Endothelial cell of umbilical vein (primary cell): ENCODE results near the gene BMPER. TPM values are rescaled to one million over a fixed set of nuclear protein-coding genes. Genes with fewer than 3 reads are reported as not detected.

Experiments used
- BruUV-seq: library from RNA; stranded (reverse); fragments of 400-500 nt; replicated peaks from 2 replicates; lab custom pipeline; 2021; lab: Mats Ljungman, UMichigan
- CTCF ChIA-PET: fragments of 300-600, 350-600 bp; sonication (Branson Sonifier 250); formaldehyde crosslinking; loops from one replicate; lab custom pipeline; 2021; ENCODE audit warnings: antibody characterized with exemption, inconsistent platforms; lab: Charles Lee
- POLR2A ChIA-PET: fragments of 300-600, 350-600 bp; sonication (Branson Sonifier 250); formaldehyde crosslinking; loops from one replicate; lab custom pipeline; 2021; ENCODE audit warnings: antibody characterized with exemption, inconsistent platforms; lab: Charles Lee
- DNase-seq: peaks from one replicate; pipeline ENCODE4 v3.0.0-alpha.2; 2011; ENCODE audit warnings: low read depth, low spot score
- FAIRE-seq: peaks from 2 replicates; lab custom pipeline; 2011; peaks lifted over from hg19 to GRCh38; lab: Jason Lieb, UNC
- H2AFZ ChIP-seq: 2 replicates; pipeline ENCODE4 v1.6.0; 2012; ENCODE audit warnings: low read depth, low read length, control low read depth, inconsistent platforms
- H3K27ac ChIP-seq: 2 replicates; pipeline ENCODE4 v1.5.1; 2011; ENCODE audit warnings: low read depth, mild to moderate bottlenecking, control low read depth, low read length, moderate library complexity; ENCODE audit not compliant: insufficient read depth
- H3K27me3 ChIP-seq, 2 experiments: 2 replicates each; pipeline versions ENCODE4 v1.6.0 to v1.6.1; 2011; ENCODE audit warnings: low read length in 2 of 2, mixed read lengths in 1 of 2; ENCODE audit not compliant: control insufficient read depth in 2 of 2, insufficient read depth in 2 of 2
- H3K36me3 ChIP-seq, 2 experiments: 2 replicates in 1 of 2; 3 replicates in 1 of 2; pipeline ENCODE4 v1.5.1; 2011; ENCODE audit warnings: low read length in 2 of 2, mild to moderate bottlenecking in 1 of 2, moderate library complexity in 1 of 2; ENCODE audit not compliant: control insufficient read depth in 2 of 2, insufficient read depth in 2 of 2; ENCODE audit errors: extremely low read depth in 1 of 2
- H3K4me1 ChIP-seq: 3 replicates; pipeline ENCODE4 v1.5.1; 2011; ENCODE audit warnings: mild to moderate bottlenecking, low read length; ENCODE audit not compliant: control insufficient read depth, insufficient read depth; ENCODE audit errors: extremely low read depth
- H3K4me2 ChIP-seq: 2 replicates; pipeline ENCODE4 v1.6.1; 2011; ENCODE audit warnings: low read length, control low read depth, mixed read lengths; ENCODE audit not compliant: insufficient read depth
- H3K4me3 ChIP-seq, 3 experiments: fragments of 200-600 bp in 1 of 3; sonication (generic), shearing (Covaris generic) in 1 of 3; replicated peaks in 1 of 3; 2 replicates each; pipeline ENCODE4 v1.5.1; 2011 to 2016; ENCODE audit warnings: control low read depth in 3 of 3, low read length in 3 of 3, mild to moderate bottlenecking in 2 of 3, inconsistent platforms in 1 of 3, low read depth in 1 of 3, moderate library complexity in 1 of 3; ENCODE audit not compliant: insufficient read depth in 1 of 3
- H3K79me2 ChIP-seq: 2 replicates; pipeline ENCODE4 v1.6.0; 2012; ENCODE audit warnings: low read length, inconsistent platforms; ENCODE audit not compliant: control insufficient read depth, insufficient read depth
- H3K9ac ChIP-seq: replicated peaks from 2 replicates; pipeline ENCODE3; 2011; ENCODE audit warnings: low read length, control low read depth; ENCODE audit not compliant: insufficient read depth; ENCODE audit errors: extremely low read depth
- H3K9me1 ChIP-seq: replicated peaks from 3 replicates; pipeline ENCODE4 v1.6.0; 2011; ENCODE audit warnings: mild to moderate bottlenecking, low read length; ENCODE audit not compliant: control insufficient read depth, insufficient read depth; ENCODE audit errors: extremely low read depth
- H3K9me3 ChIP-seq: replicated peaks from 2 replicates; pipeline ENCODE4 v1.5.1; 2012; ENCODE audit warnings: low read length, inconsistent platforms; ENCODE audit not compliant: control insufficient read depth, insufficient read depth
- H4K20me1 ChIP-seq: replicated peaks from 2 replicates; pipeline ENCODE3; 2011; ENCODE audit warnings: mild to moderate bottlenecking, low read length; ENCODE audit not compliant: control insufficient read depth, insufficient read depth; ENCODE audit errors: extremely low read depth
- EZH2 ChIP-seq: IDR thresholded peaks from 2 replicates; pipeline ENCODE4 v1.6.1; 2012; ENCODE audit warnings: borderline replicate concordance, low read depth, mild to moderate bottlenecking, moderate library complexity, low read length, inconsistent platforms; ENCODE audit not compliant: severe bottlenecking
- FOS ChIP-seq: IDR thresholded peaks from 2 replicates; pipeline ENCODE4 v1.6.1; 2011; ENCODE audit warnings: mild to moderate bottlenecking, low read length, moderate library complexity, borderline replicate concordance; ENCODE audit not compliant: insufficient read depth
- GATA2 ChIP-seq: IDR thresholded peaks from 2 replicates; pipeline ENCODE4 v1.7.0; 2011; ENCODE audit warnings: low read depth, mild to moderate bottlenecking, moderate library complexity, mixed read lengths, low read length; ENCODE audit not compliant: insufficient read length, insufficient read depth
- JUN ChIP-seq: IDR thresholded peaks from 2 replicates; pipeline ENCODE4 v1.6.1; 2011; ENCODE audit warnings: borderline replicate concordance, low read depth; ENCODE audit not compliant: insufficient read length, insufficient read depth
- MYC ChIP-seq: IDR thresholded peaks from one replicate; pipeline ENCODE4 v1.6.1; 2011; ENCODE audit warnings: mild to moderate bottlenecking, low read depth, low read length
- POLR2A ChIP-seq: IDR thresholded peaks from 2 replicates; pipeline ENCODE4 v1.6.1; 2012; ENCODE audit warnings: low read depth, mild to moderate bottlenecking, control low read depth, low read length
- POLR2AphosphoS5 ChIP-seq: IDR thresholded peaks from 2 replicates; pipeline ENCODE4 v1.6.1; 2012; ENCODE audit warnings: low read depth, mild to moderate bottlenecking, control low read depth, low read length, moderate library complexity; ENCODE audit not compliant: insufficient read depth
- dilution Hi-C: fragments of 300-500 bp; cut with MboI; formaldehyde crosslinking; loops from one replicate; pipeline ENCODE4 v1.15.0; 2019; ENCODE audit warnings: low sequenced_read_pairs; ENCODE audit not compliant: extremely low pct_ligation_motif_present
- intact Hi-C: fragments of 100-400 bp; cut with micrococcal nuclease; formaldehyde crosslinking; loops from one replicate; pipeline ENCODE4 v1.10.0; 2022
- polyA plus RNA-seq, 4 experiments: library from polyadenylated mRNA; depleted of rRNA in 3 of 4; stranded (reverse) in 3 of 4; unstranded in 1 of 4; fragments of >200 nt; gene quantifications; 2 replicates each; pipeline versions ENCODE4 v1.2.1 to v1.2.3, GENCODE V29; 2011 to 2012; ENCODE audit warnings: missing spikeins in 1 of 4
- total RNA-seq: library from RNA; stranded (reverse); gene quantifications from 2 replicates; pipeline ENCODE4 v1.2.3, GENCODE V29; 2021
- TF ChIP-seq, protein P1 (sequence below): IDR thresholded peaks from 2 replicates; pipeline ENCODE4 v1.6.1; 2011; ENCODE audit not compliant: insufficient read depth, insufficient read length
- TF ChIP-seq, protein P2 (sequence below), 2 donors: IDR thresholded peaks; 1 replicate in 1 of 2; 2 replicates in 1 of 2; pipeline ENCODE4 v1.5.1; 2011; ENCODE audit warnings: low read length in 2 of 2, mild to moderate bottlenecking in 2 of 2, moderate library complexity in 2 of 2, control low read depth in 1 of 2, inconsistent platforms in 1 of 2, low read depth in 1 of 2; ENCODE audit not compliant: insufficient read depth in 1 of 2; ENCODE audit errors: extremely low read depth in 1 of 2

The BMPER gene
- total and polyA plus RNA-seq, 2 donors (not counting 3 experiments of a cell fraction or from before 2014, with no cell fraction given) = 0.10 to 0.13 TPM

DNA sequence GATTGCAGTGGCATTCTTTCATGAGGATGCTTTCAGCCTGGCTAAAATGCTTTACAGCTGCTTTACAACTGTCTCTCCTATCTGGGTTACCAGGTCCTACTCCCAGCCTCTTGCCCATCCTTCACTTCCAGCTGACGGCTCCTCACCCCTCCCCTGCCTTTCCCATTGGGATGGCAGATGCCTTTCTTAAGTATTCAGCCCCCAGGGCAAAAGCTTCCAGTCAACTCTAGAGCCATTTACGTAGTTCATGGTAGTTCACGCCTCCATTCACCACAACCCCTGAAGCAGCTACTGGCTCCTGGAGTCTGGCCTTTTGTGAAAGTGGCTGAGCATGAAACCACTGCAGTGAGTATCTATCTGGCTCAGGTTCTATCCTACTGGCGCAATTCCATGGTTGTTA is 17.2 kb upstream of the BMPER start:
- DNase-seq (no peak), FAIRE-seq (no peak)
- H4K20me1 ChIP-seq = no peaks in the 10 kb centered on the region
- H3K79me2 ChIP-seq = no peaks in the 10 kb centered on the region
- no peaks in the 10 kb centered on the region for H3K9me1 ChIP-seq
- H3K9me3 ChIP-seq = no peaks in the 10 kb centered on the region
- no peak overlapping the region for H3K4me2 ChIP-seq
- POLR2A ChIA-PET = no interaction called here
- H2AFZ ChIP-seq = no peak overlapping the region
- no peak overlapping the region for H3K27ac ChIP-seq
- TF ChIP-seq, protein P1, sequence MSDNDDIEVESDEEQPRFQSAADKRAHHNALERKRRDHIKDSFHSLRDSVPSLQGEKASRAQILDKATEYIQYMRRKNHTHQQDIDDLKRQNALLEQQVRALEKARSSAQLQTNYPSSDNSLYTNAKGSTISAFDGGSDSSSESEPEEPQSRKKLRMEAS = no peak
- TF ChIP-seq, protein P2, sequence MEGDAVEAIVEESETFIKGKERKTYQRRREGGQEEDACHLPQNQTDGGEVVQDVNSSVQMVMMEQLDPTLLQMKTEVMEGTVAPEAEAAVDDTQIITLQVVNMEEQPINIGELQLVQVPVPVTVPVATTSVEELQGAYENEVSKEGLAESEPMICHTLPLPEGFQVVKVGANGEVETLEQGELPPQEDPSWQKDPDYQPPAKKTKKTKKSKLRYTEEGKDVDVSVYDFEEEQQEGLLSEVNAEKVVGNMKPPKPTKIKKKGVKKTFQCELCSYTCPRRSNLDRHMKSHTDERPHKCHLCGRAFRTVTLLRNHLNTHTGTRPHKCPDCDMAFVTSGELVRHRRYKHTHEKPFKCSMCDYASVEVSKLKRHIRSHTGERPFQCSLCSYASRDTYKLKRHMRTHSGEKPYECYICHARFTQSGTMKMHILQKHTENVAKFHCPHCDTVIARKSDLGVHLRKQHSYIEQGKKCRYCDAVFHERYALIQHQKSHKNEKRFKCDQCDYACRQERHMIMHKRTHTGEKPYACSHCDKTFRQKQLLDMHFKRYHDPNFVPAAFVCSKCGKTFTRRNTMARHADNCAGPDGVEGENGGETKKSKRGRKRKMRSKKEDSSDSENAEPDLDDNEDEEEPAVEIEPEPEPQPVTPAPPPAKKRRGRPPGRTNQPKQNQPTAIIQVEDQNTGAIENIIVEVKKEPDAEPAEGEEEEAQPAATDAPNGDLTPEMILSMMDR (IDR thresholded peaks at IDR 0.05; ENCODE audit: extremely low read depth in 1 of 2, insufficient read depth in 1 of 2, low read depth in 1 of 2, low read length in 2 of 2) = no peak
- TF ChIP-seq EZH2 (no peak), JUN (no peak), POLR2A (no peak)
- CTCF ChIA-PET = interaction anchor here (0.8 to 1.9 kb wide), 4 partner anchors 10 to 646 kb away, joined by 3 to 8 read pairs (median 4); no protein-coding TSS in a partner anchor
- H3K9ac ChIP-seq = no peak overlapping the region
- intact Hi-C loops (loop anchor here (5.0 kb wide), 1 partner anchor 1121 kb away; no protein-coding TSS in a partner anchor), dilution Hi-C loops (no loop called here)
- no peak overlapping the region for H3K4me3 ChIP-seq
- H3K36me3 ChIP-seq = no peaks in the 10 kb centered on the region
- no peaks in the 10 kb centered on the region for H3K4me1 ChIP-seq
- no TSS peak for BruUV-seq
- no peaks in the 10 kb centered on the region for H3K27me3 ChIP-seq

DNA sequence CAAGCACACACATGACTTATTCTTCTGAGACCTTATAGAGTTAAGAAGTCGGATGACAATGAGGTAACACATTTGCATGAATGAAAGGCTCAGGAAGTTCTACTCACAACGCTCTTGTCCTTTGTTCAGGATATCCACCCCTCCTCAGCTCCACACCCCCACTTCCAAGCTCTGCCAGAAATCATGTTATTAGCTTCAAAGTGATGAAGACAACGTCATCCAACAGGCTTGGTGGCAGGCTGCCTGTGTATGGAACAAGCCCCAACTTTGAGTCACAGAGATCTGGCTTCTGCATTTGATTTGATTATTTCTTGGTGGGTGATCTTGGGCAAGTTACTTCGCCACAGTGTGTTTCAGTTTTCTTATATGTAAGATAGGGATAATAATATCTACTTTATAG is 12.4 kb upstream of the BMPER start:
- POLR2A ChIA-PET = no interaction called here
- CTCF ChIA-PET = interaction anchor here (3.7 to 4.4 kb wide), 3 partner anchors 11 to 136 kb away, joined by 30 to 43 read pairs (median 33); partner anchors contain the start of gene BMPER
- no peak overlapping the region for H3K9ac ChIP-seq
- no peak overlapping the region for H3K4me2 ChIP-seq
- TF ChIP-seq POLR2A = no peak
- TF ChIP-seq, protein P1 = no peak
- no peak for TF ChIP-seq MYC
- TF ChIP-seq EZH2 = no peak
- TF ChIP-seq, protein P2 (IDR thresholded peaks at IDR 0.05; ENCODE audit: extremely low read depth in 1 of 2, insufficient read depth in 1 of 2, low read depth in 1 of 2, low read length in 2 of 2) = no peak
- no peak for TF ChIP-seq JUN
- no peak for TF ChIP-seq FOS
- no peak for TF ChIP-seq POLR2AphosphoS5
- no peak for TF ChIP-seq GATA2
- no peak for DNase-seq
- no peaks in the 10 kb centered on the region for H3K9me1 ChIP-seq
- no peaks in the 10 kb centered on the region for H3K79me2 ChIP-seq
- intact Hi-C loops (loop anchor here (10.0 kb wide), 1 partner anchor 468 kb away; no protein-coding TSS in a partner anchor), dilution Hi-C loops (no loop called here)
- no peaks in the 10 kb centered on the region for H3K9me3 ChIP-seq
- H2AFZ ChIP-seq = no peak overlapping the region
- no peak for FAIRE-seq
- no peaks in the 10 kb centered on the region for H3K4me1 ChIP-seq
- H3K4me3 ChIP-seq = no peak overlapping the region
- H4K20me1 ChIP-seq = no peaks in the 10 kb centered on the region
- no peaks in the 10 kb centered on the region for H3K36me3 ChIP-seq
- BruUV-seq = no TSS peak
- H3K27me3 ChIP-seq = no peaks in the 10 kb centered on the region
- H3K27ac ChIP-seq = no peak overlapping the region
